Gastrocnemius medialis (tissue), 4 donors: Measurements from ENCODE around the gene UQCC3.
A peak's percentile ranks its signal among the peaks of the same experiment; 100 is the strongest.

Experiments
- CTCF ChIP-seq, 5 experiments: fragments of 450-650 bp in 3 of 5; fragments of 200-600 bp in 2 of 5; sonication (generic) in 2 of 5; IDR thresholded peaks in 4 of 5; conservative IDR thresholded peaks in 1 of 5; 1 replicate in 4 of 5; 2 replicates in 1 of 5; pipeline ENCODE4 v1.5.1; 2016 to 2019; ENCODE audit warnings: antibody characterized with exemption in 5 of 5, mild to moderate bottlenecking in 3 of 5, moderate library complexity in 3 of 5
- POLR2A ChIP-seq, 2 donors: fragments of 450-650 bp; IDR thresholded peaks; one replicate each; pipeline ENCODE4 v1.6.1; 2017; ENCODE audit warnings: antibody characterized with exemption in 2 of 2, mild to moderate bottlenecking in 2 of 2, moderate library complexity in 2 of 2

GRCh38 chr11:62709247-62710000 is 38.0 kb downstream of the UQCC3 start:
- peak in 4 of 5 experiments; percentile 23 to 30 (median 26) for TF ChIP-seq CTCF (IDR thresholded peaks at IDR 0.05 in 4 of 5, conservative IDR thresholded peaks at IDR 0.05 in 1 of 5)
- TF ChIP-seq POLR2A (IDR thresholded peaks at IDR 0.05) = peak; percentile 51 to 60
